ENCODE results near the gene ELFN1.

- no peak for TF ChIP-seq CTCF (IDR thresholded peaks at IDR 0.05; ENCODE audit: low read depth, low read length)
- no peak for TF ChIP-seq POLR2A (IDR thresholded peaks at IDR 0.05; ENCODE audit: extremely low read depth, insufficient read length)
- no peak for TF ChIP-seq MAX (IDR thresholded peaks at IDR 0.05; ENCODE audit: low read depth, low read length)
- TF ChIP-seq MYC (IDR thresholded peaks at IDR 0.05; ENCODE audit: low read depth, low read length), result no peak
These were observed 22.0 kb upstream of the ELFN1 start for GRCh38 chr7:1647961-1648672.
